ENCODE results near the gene ELOVL6.

The ELOVL6 gene

DNA sequence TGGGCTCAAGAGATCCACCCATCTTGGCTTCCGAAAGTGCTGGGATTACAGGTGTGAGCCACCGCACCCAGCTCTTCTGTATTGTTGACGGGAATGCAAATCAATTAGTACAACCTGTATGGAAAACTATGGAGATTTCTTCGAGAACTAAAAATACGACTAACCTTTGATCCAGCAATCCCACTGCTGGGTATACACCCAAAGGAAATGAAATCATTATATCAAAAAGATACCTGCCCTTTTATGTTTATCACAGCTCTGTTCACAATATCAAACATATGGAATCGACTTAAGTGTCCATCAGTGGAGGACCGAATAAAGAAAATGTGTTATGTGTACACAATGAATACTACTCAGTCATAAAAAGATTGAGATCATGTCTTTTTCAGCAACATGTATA is 49.3 kb downstream of the ELOVL6 start:
- FAIRE-seq = no peak

GRCh38 chr4:110142461-110142860 is 56.0 kb downstream of the ELOVL6 start:
- TF ChIP-seq, protein P1, sequence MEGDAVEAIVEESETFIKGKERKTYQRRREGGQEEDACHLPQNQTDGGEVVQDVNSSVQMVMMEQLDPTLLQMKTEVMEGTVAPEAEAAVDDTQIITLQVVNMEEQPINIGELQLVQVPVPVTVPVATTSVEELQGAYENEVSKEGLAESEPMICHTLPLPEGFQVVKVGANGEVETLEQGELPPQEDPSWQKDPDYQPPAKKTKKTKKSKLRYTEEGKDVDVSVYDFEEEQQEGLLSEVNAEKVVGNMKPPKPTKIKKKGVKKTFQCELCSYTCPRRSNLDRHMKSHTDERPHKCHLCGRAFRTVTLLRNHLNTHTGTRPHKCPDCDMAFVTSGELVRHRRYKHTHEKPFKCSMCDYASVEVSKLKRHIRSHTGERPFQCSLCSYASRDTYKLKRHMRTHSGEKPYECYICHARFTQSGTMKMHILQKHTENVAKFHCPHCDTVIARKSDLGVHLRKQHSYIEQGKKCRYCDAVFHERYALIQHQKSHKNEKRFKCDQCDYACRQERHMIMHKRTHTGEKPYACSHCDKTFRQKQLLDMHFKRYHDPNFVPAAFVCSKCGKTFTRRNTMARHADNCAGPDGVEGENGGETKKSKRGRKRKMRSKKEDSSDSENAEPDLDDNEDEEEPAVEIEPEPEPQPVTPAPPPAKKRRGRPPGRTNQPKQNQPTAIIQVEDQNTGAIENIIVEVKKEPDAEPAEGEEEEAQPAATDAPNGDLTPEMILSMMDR (IDR thresholded peaks at IDR 0.05; ENCODE audit: insufficient read depth, missing control alignments) = no peak
- FAIRE-seq (no peak), DNase-seq (ENCODE audit: insufficient read length, low spot score) (no peak)

More for the DNA sequence above, 49.3 kb downstream of the ELOVL6 start:
- DNase-seq (ENCODE audit: insufficient read length, low spot score) = no peak
- TF ChIP-seq, protein P1 (IDR thresholded peaks at IDR 0.05; ENCODE audit: insufficient read depth, missing control alignments) = no peak

DNA sequence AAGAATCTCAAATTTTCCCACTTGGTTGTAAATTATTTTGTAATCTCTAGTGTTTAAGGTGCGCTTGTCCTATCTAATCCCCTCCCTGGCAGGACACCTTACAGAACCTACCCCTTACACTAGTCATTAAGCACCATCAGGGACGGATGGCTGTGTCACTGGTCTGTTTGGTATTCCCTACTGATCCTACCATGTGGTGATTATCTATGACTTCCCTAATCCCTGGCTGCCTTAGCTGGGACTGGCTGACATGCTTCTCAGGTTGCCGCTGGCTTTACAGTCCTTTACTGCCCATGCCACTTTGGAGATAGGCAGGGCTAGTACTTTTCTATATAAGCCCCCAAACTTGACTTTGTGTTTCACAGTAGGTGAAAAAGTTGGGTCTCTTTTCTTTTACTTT is 58.6 kb downstream of the ELOVL6 start:
- TF ChIP-seq, protein P1 (IDR thresholded peaks at IDR 0.05; ENCODE audit: insufficient read depth, missing control alignments) = no peak
- no peak for FAIRE-seq
- DNase-seq (ENCODE audit: insufficient read length, low spot score) = no peak

- no peak for FAIRE-seq
- TF ChIP-seq, protein P1 (IDR thresholded peaks at IDR 0.05; ENCODE audit: insufficient read depth, missing control alignments) = no peak
- no peak for DNase-seq (ENCODE audit: insufficient read length, low spot score)
Observed at GRCh38 chr4:110139111-110139510, 59.3 kb downstream of the ELOVL6 start.

DNA sequence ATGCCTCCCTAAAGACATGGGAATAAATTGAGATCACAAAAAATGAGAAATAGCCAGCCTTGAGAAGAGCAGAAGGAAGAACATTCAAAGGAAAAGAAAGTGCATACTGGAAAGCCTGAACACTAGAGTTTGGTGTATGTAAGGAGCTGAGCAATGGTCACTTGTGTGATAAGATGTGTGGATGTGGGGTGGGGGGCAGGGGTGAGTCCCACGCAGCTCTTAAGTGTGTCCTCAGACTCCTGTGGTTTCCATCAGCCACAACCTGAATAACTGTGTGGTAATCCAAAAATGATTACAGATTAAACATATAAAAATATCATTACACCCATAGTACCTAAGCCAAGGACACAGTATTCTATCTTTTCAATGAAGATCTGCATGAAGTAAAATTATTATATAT is 59.9 kb downstream of the ELOVL6 start:
- FAIRE-seq = no peak

GRCh38 chr4:110137829-110138228 is 60.6 kb downstream of the ELOVL6 start:
- TF ChIP-seq, protein P1 (IDR thresholded peaks at IDR 0.05; ENCODE audit: insufficient read depth, missing control alignments) = no peak
- DNase-seq (ENCODE audit: insufficient read length, low spot score) (no peak), FAIRE-seq (no peak)

More for the DNA sequence above, 59.9 kb downstream of the ELOVL6 start:
- no peak for DNase-seq (ENCODE audit: insufficient read length, low spot score)
- TF ChIP-seq, protein P1 (IDR thresholded peaks at IDR 0.05; ENCODE audit: insufficient read depth, missing control alignments) = no peak

DNA sequence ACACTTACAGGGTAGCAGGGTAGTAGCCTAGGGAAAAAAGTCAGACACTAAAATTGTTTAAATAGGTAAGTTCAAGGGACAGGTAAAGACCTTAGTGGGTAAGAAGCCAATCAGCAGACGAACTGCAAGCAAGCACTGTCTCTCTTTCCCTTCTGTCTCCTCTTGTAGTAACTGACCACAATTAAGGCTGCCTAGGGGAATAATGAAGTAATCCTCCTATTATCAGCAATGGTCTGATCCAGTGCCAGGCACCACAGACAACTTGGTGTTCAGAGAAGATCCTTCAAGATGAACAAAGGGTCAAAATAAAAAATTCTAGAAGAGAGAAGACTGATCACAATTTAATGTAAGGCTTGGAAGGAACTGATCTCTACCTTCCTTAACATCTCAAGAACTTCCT is 62.9 kb downstream of the ELOVL6 start:
- DNase-seq (ENCODE audit: insufficient read length, low spot score) = no peak
- no peak for FAIRE-seq
- TF ChIP-seq, protein P1 (IDR thresholded peaks at IDR 0.05; ENCODE audit: insufficient read depth, missing control alignments) = no peak

Measured in D721Med (cell line).